Activated T-cell treated with anti-CD3 and anti-CD28 coated beads, Interleukin-2, amount 50 U/mL, for 24 hours (primary cell): ENCODE results near the gene CABP7.

Experiments used
- DNase-seq: peaks from one replicate; pipeline ENCODE4 v3.0.0-alpha.2; 2020
- H3K27ac Mint-ChIP-seq: 2 replicates; pipeline ENCODE4 v1.8.0; 2020; ENCODE audit warnings: mild to moderate bottlenecking, mixed read lengths
- H3K27me3 Mint-ChIP-seq: 2 replicates; pipeline ENCODE4 v1.8.0; 2020; ENCODE audit warnings: mixed read lengths
- H3K36me3 Mint-ChIP-seq: 2 replicates; pipeline ENCODE4 v1.8.0; 2020; ENCODE audit warnings: low read depth, mixed read lengths
- H3K4me1 Mint-ChIP-seq: 2 replicates; pipeline ENCODE4 v1.8.0; 2020; ENCODE audit warnings: low read depth, mixed read lengths
- H3K4me3 Mint-ChIP-seq: 2 replicates; pipeline ENCODE4 v1.8.0; 2020; ENCODE audit warnings: mild to moderate bottlenecking, moderate library complexity, mixed read lengths
- H3K9me3 Mint-ChIP-seq: 2 replicates; pipeline ENCODE4 v1.8.0; 2020; ENCODE audit warnings: mixed read lengths

Gene CABP7

DNA sequence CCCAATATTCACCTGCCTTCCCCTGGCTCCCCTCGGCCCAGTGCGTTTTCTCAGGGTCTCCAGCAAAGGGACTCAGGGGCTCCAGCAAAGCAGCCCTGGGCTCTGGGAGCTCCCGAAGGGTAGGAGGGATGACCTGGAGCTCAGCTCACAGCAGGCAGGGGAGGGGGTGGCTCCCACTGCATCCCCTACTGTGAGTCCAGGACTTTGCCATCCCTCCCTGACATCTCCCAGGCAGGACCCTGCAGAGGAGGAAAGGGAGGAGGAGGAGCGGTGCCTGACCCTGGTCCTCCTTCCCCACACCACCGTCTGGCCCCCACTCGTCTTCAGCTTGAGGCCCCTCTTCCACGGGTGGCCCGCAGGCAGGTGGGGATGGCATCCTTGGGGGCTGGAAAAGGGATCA is 5.0 kb downstream of the CABP7 start:
- no peaks in the 10 kb centered on the region for H3K36me3 Mint-ChIP-seq
- no peak overlapping the region for H3K4me3 Mint-ChIP-seq
- H3K4me1 Mint-ChIP-seq, result no peaks in the 10 kb centered on the region
- H3K27ac Mint-ChIP-seq, result no peak overlapping the region
- DNase-seq, result no peak
- peaks cover 25% of the 10 kb centered on the region for H3K27me3 Mint-ChIP-seq
- H3K9me3 Mint-ChIP-seq, result no peaks in the 10 kb centered on the region

GRCh38 chr22:29726106-29726505 is 6.3 kb downstream of the CABP7 start:
- Mint-ChIP-seq H3K36me3 (peaks cover 6% of the 10 kb centered on the region), H3K4me1 (no peaks in the 10 kb centered on the region), H3K9me3 (no peaks in the 10 kb centered on the region), H3K4me3 (no peak overlapping the region), H3K27ac (no peak overlapping the region), H3K27me3 (peaks cover 24% of the 10 kb centered on the region)
- DNase-seq, result no peak

DNA sequence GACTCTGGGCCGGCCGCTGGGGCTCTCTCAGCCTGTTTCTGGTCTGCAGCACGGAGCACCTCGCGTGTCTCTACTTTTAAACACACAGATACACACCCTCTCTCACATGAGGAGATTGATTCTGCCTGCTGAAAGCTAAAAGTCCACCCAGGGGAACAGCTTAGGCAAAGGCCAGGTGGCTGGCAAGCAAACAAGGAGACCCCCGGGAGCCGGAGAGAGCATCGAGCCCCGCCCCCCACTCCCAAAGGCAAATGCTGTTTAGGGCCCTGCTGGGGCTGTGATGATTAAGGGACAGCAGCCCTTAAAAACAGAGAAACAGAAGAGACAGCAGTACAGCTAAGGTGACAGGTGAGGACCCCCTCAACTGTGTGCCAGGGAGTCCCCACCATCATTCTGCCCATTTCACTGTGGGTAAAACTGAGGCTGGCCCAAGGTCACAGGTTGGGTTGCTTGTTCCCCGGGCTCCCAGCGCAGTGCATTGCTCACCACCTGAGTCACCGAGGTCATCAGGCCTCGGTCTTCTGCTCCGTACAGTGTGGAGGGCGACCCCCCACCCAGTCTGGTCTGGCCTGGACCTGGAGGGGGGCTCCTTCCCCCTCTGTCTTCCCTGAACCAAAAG is 6.8 kb downstream of the CABP7 start:
- Mint-ChIP-seq H3K4me1 (no peaks in the 10 kb centered on the region), H3K27me3 (peaks cover 19% of the 10 kb centered on the region), H3K4me3 (no peak overlapping the region), H3K9me3 (no peaks in the 10 kb centered on the region), H3K36me3 (peaks cover 8% of the 10 kb centered on the region), H3K27ac (no peak overlapping the region)
- DNase-seq, result no peak

- H3K4me3 Mint-ChIP-seq, result no peak overlapping the region
- peaks cover 15% of the 10 kb centered on the region for H3K27me3 Mint-ChIP-seq
- no peak overlapping the region for H3K27ac Mint-ChIP-seq
- H3K9me3 Mint-ChIP-seq, result no peaks in the 10 kb centered on the region
- peaks cover 8% of the 10 kb centered on the region for H3K36me3 Mint-ChIP-seq
- no peaks in the 10 kb centered on the region for H3K4me1 Mint-ChIP-seq
- no peak for DNase-seq
Measured at GRCh38 chr22:29727131-29727523, 7.3 kb downstream of the CABP7 start.

DNA sequence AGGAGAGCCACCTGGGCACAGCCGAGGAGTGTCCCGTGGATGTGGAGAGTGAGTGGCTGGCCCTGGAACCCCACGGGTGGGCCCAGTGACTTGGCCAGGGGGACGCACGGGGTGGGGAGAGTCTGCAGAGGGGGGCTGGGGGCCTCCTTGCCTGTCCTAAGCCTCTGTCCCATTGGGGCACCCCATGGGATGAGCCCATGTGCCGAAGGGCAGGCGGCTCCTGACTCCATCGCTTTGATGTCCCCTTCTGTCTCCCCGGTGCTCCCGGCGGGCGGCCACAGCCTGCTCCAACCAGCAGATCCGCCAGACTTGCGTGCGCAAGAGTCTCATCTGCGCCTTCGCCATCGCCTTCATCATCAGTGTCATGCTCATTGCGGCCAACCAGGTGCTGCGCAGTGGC is 9.4 kb downstream of the CABP7 start:
- DNase-seq, result no peak
- Mint-ChIP-seq H3K27me3 (peaks cover 8% of the 10 kb centered on the region), H3K9me3 (no peaks in the 10 kb centered on the region), H3K36me3 (peaks cover 14% of the 10 kb centered on the region), H3K4me3 (no peak overlapping the region), H3K4me1 (no peaks in the 10 kb centered on the region), H3K27ac (no peak overlapping the region)

- no peak overlapping the region for H3K4me3 Mint-ChIP-seq
Measured at GRCh38 chr22:29731058-29731850, 11.5 kb downstream of the CABP7 start.

DNA sequence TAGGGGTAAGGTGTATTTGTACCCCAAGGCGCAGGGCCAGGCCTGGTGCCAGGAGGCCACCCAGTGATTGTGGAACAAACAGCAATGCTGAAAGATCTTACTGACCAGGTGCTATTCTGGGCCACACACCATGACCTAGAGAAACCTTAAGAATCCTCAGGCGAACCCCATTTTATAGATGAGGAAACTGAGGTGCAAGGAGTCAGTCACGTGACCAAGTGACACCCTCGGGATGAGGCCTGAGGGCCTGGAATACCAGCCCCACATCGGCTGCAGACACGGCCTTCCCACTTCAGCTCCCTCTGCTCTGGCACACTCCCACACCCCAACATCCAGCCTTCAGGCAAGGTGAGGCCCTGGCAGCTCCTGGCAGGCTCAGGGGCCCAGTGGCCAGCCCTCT is 13.1 kb downstream of the CABP7 start:
- Mint-ChIP-seq H3K27me3 (no peaks in the 10 kb centered on the region), H3K36me3 (peaks cover 23% of the 10 kb centered on the region), H3K4me3 (no peak overlapping the region), H3K9me3 (no peaks in the 10 kb centered on the region), H3K27ac (no peak overlapping the region), H3K4me1 (no peaks in the 10 kb centered on the region)
- DNase-seq, result no peak

More at GRCh38 chr22:29731058-29731850, 11.5 kb downstream of the CABP7 start:
- Mint-ChIP-seq H3K36me3 (peaks cover 20% of the 10 kb centered on the region), H3K27ac (no peak overlapping the region), H3K4me1 (no peaks in the 10 kb centered on the region), H3K9me3 (no peaks in the 10 kb centered on the region), H3K27me3 (peaks cover 2% of the 10 kb centered on the region)
- DNase-seq, result no peak

- Mint-ChIP-seq H3K9me3 (no peaks in the 10 kb centered on the region), H3K4me1 (no peaks in the 10 kb centered on the region), H3K27me3 (no peaks in the 10 kb centered on the region), H3K36me3 (peaks cover 24% of the 10 kb centered on the region), H3K27ac (no peak overlapping the region), H3K4me3 (no peak overlapping the region)
- DNase-seq, result no peak
Measured at GRCh38 chr22:29733362-29734201, 13.8 kb downstream of the CABP7 start.

DNA sequence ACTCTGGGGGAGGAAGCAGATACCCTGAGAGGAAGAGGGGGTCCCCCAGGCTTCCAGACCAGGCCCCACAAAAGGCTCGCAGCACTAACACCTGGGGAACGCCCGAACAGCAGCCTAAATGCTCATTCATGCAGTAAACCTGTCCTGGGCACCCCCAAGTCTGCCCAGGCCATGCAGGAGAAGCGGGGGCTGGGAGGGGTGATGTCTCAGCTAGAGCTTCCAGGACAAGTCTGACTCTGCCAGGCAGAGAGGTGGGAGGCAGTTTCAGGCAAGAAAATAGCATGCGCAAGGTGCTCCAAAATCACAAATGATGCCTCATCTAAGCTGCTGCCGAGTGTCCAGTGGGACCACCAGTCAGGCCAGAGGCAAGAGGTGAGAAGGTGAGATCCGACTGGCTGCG is 14.6 kb downstream of the CABP7 start:
- Mint-ChIP-seq H3K9me3 (no peaks in the 10 kb centered on the region), H3K36me3 (peaks cover 31% of the 10 kb centered on the region), H3K27me3 (no peaks in the 10 kb centered on the region), H3K4me3 (no peak overlapping the region), H3K4me1 (no peaks in the 10 kb centered on the region), H3K27ac (no peak overlapping the region)
- no peak for DNase-seq

DNA sequence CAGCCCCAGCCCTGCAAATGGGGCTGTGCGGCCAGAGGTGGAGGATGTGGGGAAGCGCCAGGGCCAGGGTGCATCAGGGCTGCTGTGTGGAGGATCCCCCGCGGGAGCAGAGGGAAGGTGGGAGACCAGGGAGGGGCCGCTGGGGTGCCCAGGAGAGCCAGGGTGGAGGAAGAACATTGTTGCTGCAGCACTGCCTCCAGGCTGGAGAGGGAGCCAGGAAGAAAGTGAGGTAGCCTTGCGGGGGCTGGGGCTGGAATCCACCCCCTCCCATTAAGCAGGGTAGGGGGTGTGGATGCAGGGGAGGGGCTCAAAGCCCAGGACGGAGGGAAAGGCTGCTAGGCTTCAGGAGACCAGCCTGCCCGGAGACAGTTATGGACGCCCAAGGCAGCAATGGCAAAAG is 15.0 kb downstream of the CABP7 start:
- Mint-ChIP-seq H3K9me3 (no peaks in the 10 kb centered on the region), H3K4me1 (no peaks in the 10 kb centered on the region), H3K27me3 (no peaks in the 10 kb centered on the region), H3K36me3 (peaks cover 33% of the 10 kb centered on the region), H3K27ac (no peak overlapping the region), H3K4me3 (no peak overlapping the region)
- no peak for DNase-seq

DNA sequence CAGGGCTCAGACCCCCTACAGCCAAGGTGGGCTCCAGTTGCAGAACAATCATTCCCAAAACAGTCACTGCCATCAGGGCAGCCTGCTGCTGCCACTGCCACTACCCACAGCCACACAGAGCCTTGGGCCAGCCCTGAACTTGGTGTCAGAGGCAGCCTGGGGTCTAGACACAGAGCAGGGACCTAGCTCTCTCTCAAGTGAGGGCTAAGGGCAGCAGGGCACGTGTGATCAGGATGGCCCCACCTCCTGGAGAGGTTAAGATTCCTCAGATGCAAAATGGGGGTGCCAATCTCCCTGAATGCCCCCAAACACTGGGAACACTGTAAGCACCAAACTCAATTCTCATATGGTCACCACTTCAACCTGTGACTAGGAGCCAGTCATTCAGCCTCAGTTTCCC is 15.6 kb downstream of the CABP7 start:
- Mint-ChIP-seq H3K4me1 (no peaks in the 10 kb centered on the region), H3K27me3 (no peaks in the 10 kb centered on the region), H3K4me3 (no peak overlapping the region), H3K9me3 (no peaks in the 10 kb centered on the region), H3K36me3 (peaks cover 36% of the 10 kb centered on the region), H3K27ac (no peak overlapping the region)
- no peak for DNase-seq

DNA sequence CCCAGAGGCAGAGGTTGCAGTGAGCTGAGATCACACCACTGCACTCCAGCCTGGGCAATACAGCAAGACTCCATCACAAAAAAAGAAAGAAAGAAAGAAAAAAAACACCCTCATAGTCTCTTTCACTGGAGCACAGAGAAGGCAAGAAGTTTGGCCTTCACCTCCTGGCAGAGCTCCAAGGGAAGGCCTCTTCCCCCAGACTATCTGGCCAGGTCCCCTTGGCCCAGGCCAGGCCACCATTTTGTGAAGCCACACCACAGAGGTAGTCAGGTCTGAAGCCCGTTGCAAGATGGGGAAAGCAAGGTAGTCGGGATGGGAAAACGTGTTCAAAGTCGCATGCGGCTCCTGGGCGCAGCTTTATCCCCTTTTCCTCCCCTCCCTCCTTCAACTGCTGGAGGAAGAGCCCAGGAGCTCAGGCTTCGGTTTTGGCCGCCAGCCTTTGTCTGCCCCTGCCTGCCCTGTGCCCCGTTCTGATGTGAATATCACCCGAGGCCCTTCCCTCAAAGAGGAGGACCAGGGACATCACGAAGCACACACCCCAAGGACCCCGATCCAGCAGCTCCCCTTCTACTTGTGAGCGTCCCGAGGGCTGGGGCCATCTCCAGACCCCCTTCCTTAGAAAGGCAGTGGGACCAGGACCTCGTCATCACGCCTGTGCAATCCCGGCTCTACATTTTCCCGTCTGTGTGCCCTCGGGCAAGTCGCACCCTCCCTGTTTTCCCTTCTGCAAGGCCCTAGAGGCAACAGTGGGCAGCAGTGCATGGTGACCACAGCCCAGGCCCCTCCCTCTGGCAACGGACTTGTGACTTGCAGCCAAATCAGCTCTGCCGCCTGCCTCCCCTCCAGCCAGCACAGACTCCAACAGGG is 17.7 kb downstream of the CABP7 start:
- DNase-seq, result no peak
- Mint-ChIP-seq H3K4me1 (no peaks in the 10 kb centered on the region), H3K36me3 (peaks cover 46% of the 10 kb centered on the region), H3K27me3 (no peaks in the 10 kb centered on the region), H3K27ac (no peak overlapping the region), H3K9me3 (no peaks in the 10 kb centered on the region), H3K4me3 (no peak overlapping the region)

DNA sequence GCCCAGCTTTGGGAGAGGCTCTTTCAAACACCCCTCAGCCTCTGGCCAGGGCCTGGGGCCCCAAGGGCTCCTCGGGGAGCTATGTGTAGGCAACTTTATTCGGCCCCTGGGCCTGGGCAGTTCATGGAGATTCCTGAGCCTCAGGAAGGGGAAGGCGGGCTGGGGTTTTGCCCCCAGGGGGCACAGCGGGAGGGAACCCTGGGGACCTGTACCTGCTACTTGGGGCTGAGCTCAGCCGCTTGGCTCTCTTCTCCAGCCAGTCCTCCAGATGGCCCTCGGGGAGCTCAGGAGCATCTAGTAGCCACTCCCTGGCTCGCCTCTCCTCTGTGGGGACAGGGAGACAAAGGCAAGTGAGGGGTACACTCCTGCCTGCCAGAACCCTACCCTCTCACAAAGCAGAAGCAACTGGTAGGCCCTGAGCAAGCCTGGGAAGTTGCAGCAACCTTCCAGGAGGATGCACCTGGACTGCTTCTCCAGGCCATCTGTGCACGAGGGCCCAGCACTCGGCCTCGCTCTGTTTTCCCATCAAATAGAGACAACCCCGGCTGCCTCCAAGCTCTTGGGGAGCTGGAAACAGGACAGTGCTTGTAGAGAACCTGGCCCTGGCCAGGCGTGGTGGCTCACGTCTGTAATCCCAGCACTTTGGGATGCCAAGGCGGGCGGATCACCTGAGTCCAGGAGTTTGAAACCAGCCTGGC is 18.5 kb downstream of the CABP7 start:
- Mint-ChIP-seq H3K4me1 (no peaks in the 10 kb centered on the region), H3K36me3 (peaks cover 46% of the 10 kb centered on the region), H3K9me3 (no peaks in the 10 kb centered on the region), H3K27me3 (no peaks in the 10 kb centered on the region), H3K27ac (no peak overlapping the region), H3K4me3 (no peak overlapping the region)
- no peak for DNase-seq
